Right cardiac atrium (tissue), 5 donors: ENCODE results near the gene ZFHX3. TPM values are rescaled to one million over a fixed set of nuclear protein-coding genes. Genes with fewer than 3 reads are reported as not detected.

ENCODE experiments used
- ATAC-seq, 2 donors: fragments of 200-7000 bp; cut with Tn5 transposase; one replicate each; pipeline versions ENCODE4 v1.8.0 to v1.9.1; 2020; ENCODE audit warnings: moderate library complexity in 2 of 2, mild to moderate bottlenecking in 1 of 2
- DNase-seq, 3 donors: peaks; one replicate each; pipeline ENCODE4 v3.0.0-alpha.2; 2020
- H3K27ac ChIP-seq: one replicate; pipeline ENCODE4 v1.5.1; 2013; ENCODE audit warnings: mild to moderate bottlenecking, low read length, control low read depth, moderate library complexity
- H3K27me3 ChIP-seq: one replicate; pipeline ENCODE4 v1.6.1; 2013; ENCODE audit not compliant: control insufficient read depth, insufficient read depth
- H3K4me1 ChIP-seq: one replicate; pipeline ENCODE4 v1.6.1; 2013; ENCODE audit warnings: low read length; ENCODE audit not compliant: control insufficient read depth, insufficient read depth
- H3K4me3 ChIP-seq: one replicate; pipeline ENCODE4 v1.5.1; 2013; ENCODE audit warnings: low read length, control low read depth
- H3K9me3 ChIP-seq: one replicate; pipeline ENCODE4 v1.6.1; 2013; ENCODE audit warnings: low read length; ENCODE audit not compliant: control insufficient read depth
- WGBS: extraction: QIAGEN DNeasy Blood & Tissue Kit; methylation state at CpG from one replicate; pipeline ENCODE4 v1.1.7; 2013; 5-methylcytosine and 5-hydroxymethylcytosine counted together
- intact Hi-C, 4 donors: fragments of 100-400 bp; cut with DNase I; formaldehyde crosslinking; loops; one replicate each; pipeline versions ENCODE4 v1.11.0 to v1.14.0; 2022 to 2023
- polyA plus RNA-seq: library from polyadenylated mRNA; stranded (reverse); fragments of 200-250 nt; gene quantifications from one replicate; pipeline ENCODE4 v1.2.3, GENCODE V29; 2013
- total RNA-seq, 4 donors: library from RNA; stranded (reverse); fragmentation: NEBNext Ultra II Directional; extraction: Animal tissue kit (Norgen Biotek cat#: 25700); gene quantifications; one replicate each; pipeline ENCODE4 v1.2.1, GENCODE V29; 2021
- donor health status: healthy with polysubstance abuse.
- donor health status: DM: no; HTN: yes; CAD: no.
- donor health status: DM: no; HTN: no; CAD: no.
- donor health status: DM: no; HTN: yes; CAD: no; lungs with severe emphysema.
- donor health status: DM: yes; HTN: yes; CAD: no.

ZFHX3 gene
- total and polyA plus RNA-seq, 5 donors = 4.3 to 18.2 (median 9.7) TPM

DNA sequence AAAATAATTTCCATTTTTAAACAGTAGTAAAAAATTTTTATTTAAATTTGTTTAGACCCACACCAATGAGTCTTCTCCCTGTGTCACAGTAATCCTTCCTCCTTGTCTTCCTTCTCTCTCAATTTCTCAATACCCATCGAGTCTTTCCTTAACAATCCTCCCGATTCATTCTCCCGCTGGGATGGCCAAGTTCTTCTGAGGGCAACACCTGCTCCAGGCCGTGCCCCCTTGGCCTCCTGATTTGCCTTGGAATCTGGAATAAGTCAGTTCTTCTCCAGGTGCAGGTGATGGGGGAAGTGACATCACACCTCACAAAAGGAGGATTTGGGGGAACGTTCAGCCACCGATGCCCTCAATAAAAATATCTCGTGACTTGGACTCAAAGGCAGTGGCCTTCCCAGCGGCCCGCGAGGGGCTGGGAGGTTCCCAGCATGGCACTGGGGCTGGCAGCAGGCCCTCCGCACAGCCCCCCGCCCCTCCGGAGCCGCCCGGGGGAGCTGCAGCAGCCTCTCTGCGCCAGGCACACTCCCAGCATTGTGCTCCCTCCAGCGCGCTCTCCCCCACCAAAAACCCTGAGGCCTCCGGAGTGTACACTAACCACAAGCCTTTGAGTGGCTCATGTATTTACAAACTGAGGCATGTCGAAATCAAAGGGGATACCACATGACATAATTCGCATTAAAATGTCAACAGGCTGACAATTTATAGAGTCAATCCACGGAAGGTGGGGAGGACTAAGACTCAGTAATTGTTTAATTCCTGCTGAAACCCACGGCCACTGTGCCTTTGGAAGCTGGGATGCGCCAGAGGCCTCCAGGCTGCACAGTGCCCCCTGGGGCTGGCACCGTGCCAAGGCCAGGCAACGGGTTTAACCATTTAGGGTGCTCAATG, 120.5 kb downstream of the ZFHX3 start:
- 78% methylated on average over 26 of the region's 26 CpGs for WGBS
- no peaks in the 10 kb centered on the region for H3K4me1 ChIP-seq
- ATAC-seq (no peak), DNase-seq (no peak)
- no peaks in the 10 kb centered on the region for H3K27me3 ChIP-seq
- intact Hi-C loops = no loop called here
- no peaks in the 10 kb centered on the region for H3K9me3 ChIP-seq
- no peak overlapping the region for H3K27ac ChIP-seq
- H3K4me3 ChIP-seq = no peak overlapping the region

GRCh38 chr16:72926177-72927070, 121.5 kb downstream of the ZFHX3 start:
- intact Hi-C loops = no loop called here
- no peak overlapping the region for H3K27ac ChIP-seq
- H3K27me3 ChIP-seq = no peaks in the 10 kb centered on the region
- ATAC-seq = no peak
- no peak overlapping the region for H3K4me3 ChIP-seq
- WGBS = 91% methylated on average over 12 of the region's 12 CpGs
- no peaks in the 10 kb centered on the region for H3K9me3 ChIP-seq
- DNase-seq = no peak
- peaks cover 2% of the 10 kb centered on the region for H3K4me1 ChIP-seq

- H3K4me1 ChIP-seq = peaks cover 2% of the 10 kb centered on the region
- no peak overlapping the region for H3K4me3 ChIP-seq
- ATAC-seq = no peak
- no peak overlapping the region for H3K27ac ChIP-seq
- H3K9me3 ChIP-seq = no peaks in the 10 kb centered on the region
- intact Hi-C loops = no loop called here
- DNase-seq = no peak
- 96% methylated on average over 5 of the region's 5 CpGs for WGBS
- H3K27me3 ChIP-seq = no peaks in the 10 kb centered on the region
Measured at GRCh38 chr16:72925631-72925979, 122.3 kb downstream of the ZFHX3 start.

DNA sequence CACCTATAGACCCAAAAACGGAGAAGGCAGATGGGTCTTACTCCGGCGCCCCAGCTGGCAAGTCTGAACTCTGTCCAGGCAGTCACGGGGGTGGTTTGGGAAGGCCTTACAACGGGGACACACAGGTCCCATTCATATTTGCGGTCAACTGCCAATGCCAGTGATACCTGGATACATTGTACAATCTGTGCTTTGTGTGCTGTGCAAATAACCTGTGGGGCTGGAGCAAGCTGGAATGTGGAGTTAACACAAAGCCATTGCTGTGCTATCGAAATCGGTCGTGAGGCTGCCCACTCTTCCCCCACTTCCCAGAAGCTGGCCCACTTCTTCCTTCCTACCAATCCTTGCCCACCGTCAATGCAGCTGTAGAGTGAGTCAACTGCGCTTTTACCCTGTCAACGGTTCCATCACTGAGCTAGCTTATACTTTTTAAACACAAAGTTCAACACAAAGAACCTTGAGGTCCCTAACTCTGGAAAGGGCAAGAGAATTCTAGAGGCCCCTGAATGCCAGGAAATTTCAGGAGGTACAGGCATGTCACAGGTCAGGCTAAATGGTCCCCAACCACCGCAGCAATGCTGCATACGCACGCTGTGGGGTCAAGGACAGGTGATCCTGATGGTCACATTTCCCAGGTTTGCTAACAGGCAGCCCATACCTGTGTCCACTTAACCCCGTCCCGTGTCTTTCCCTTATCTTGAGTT, 122.8 kb downstream of the ZFHX3 start:
- Histone ChIP-seq H3K4me3 (no peak overlapping the region), H3K27me3 (no peaks in the 10 kb centered on the region), H3K27ac (no peak overlapping the region), H3K4me1 (peaks cover 2% of the 10 kb centered on the region), H3K9me3 (no peaks in the 10 kb centered on the region)
- 95% methylated on average over 17 of the region's 17 CpGs for WGBS
- intact Hi-C loops = no loop called here
- DNase-seq (no peak), ATAC-seq (no peak)

GRCh38 chr16:72924537-72924926, 123.4 kb downstream of the ZFHX3 start:
- H3K4me3 ChIP-seq = no peak overlapping the region
- ATAC-seq (no peak), DNase-seq (no peak)
- no peaks in the 10 kb centered on the region for H3K27me3 ChIP-seq
- WGBS = 90% methylated on average over 9 of the region's 9 CpGs
- intact Hi-C loops = no loop called here
- no peaks in the 10 kb centered on the region for H3K9me3 ChIP-seq
- H3K27ac ChIP-seq = no peak overlapping the region
- H3K4me1 ChIP-seq = peaks cover 2% of the 10 kb centered on the region

DNA sequence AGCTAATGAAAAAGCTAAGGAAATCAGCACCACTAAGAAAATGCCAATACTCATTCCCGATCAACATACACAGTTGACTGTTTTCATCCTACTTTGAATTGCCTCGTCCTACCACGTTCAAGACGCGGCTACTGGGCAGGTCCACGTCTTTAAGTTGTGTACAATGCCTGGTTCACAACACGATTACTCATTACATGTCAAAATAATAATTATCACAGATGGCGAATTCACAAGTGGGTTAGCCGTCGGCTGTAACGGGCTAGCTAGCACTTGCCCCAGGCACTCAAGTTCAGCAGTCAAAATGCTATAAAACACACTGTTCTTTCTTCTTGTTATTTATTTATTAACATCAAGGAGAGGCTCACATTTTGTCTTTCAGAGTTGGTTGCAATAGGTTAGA, 124.2 kb downstream of the ZFHX3 start:
- no peak for DNase-seq
- no peak overlapping the region for H3K27ac ChIP-seq
- no peaks in the 10 kb centered on the region for H3K27me3 ChIP-seq
- intact Hi-C loops = no loop called here
- 94% methylated on average over 11 of the region's 11 CpGs for WGBS
- H3K4me3 ChIP-seq = no peak overlapping the region
- no peaks in the 10 kb centered on the region for H3K9me3 ChIP-seq
- ATAC-seq = no peak
- H3K4me1 ChIP-seq = peaks cover 2% of the 10 kb centered on the region

DNA sequence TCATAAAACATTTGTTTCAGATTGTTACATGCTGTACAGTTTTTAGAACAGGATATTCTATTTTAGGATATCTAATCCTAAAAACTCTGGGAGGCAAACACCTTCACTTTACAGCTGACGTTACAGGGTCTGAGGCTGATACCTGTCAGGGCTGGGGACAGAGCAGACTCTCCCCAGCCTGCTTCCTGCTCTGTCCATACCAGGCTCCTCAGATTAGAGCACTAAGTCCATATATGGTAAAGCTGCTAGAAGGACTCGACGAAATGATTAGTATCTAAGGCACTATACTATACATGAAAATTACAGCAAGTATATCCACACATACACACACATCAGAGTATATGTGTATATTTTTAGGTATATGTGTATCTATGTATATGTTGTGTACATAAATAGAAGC, 125.2 kb downstream of the ZFHX3 start:
- no peak for ATAC-seq
- no peaks in the 10 kb centered on the region for H3K27me3 ChIP-seq

DNA sequence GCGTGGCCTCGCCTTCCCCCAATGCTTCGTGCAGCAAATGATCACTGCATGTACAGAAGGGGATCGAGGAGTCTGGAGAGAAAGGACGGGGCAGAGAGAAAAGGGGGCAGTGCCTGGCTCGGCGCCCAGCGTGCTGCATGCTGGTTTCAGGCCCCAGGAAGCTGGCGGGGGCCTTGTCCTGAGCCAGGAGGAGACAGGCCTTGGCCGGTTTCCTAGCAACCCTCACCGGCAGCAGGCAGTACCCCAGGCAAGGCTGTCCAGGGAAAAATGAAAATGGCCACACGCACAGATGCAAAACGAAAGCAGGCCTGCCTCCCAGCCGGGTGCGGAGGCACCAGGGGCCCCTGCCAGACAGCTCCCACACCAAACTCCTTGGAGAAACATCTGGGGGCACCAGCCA, 126.3 kb downstream of the ZFHX3 start:
- intact Hi-C loops = no loop called here
- peaks cover 2% of the 10 kb centered on the region for H3K4me1 ChIP-seq
- no peak overlapping the region for H3K27ac ChIP-seq
- H3K9me3 ChIP-seq = no peaks in the 10 kb centered on the region
- no peak overlapping the region for H3K4me3 ChIP-seq
- ATAC-seq = peak; percentile 47 to 51
- H3K27me3 ChIP-seq = no peaks in the 10 kb centered on the region
- 52% methylated on average over 15 of the region's 15 CpGs for WGBS
- DNase-seq = peak; percentile 45 to 78 (median 75)

More for the DNA sequence above, 125.2 kb downstream of the ZFHX3 start:
- Histone ChIP-seq H3K27ac (no peak overlapping the region), H3K4me3 (no peak overlapping the region), H3K9me3 (no peaks in the 10 kb centered on the region), H3K4me1 (peaks cover 2% of the 10 kb centered on the region)
- intact Hi-C loops = no loop called here
- 59% methylated on average over 3 of the region's 3 CpGs for WGBS
- DNase-seq = no peak

DNA sequence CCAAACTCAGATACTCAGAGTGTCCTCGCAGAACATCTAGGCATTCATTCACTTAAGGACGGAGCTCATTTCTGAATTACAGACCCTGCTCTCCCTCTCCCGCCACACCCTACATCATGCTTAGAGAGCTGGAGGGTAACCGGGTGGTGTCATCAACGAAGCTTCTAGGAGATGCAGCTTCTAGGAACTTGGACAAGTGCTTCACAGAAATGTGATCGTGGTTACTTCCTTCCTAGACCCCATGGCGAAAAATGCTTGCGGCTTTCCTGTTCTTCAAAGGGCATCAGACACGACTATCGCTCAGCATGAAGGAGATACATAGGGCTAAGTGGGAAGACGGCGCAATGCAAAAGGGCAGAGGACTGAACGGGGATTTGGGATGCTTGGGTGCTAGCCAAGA, 126.8 kb downstream of the ZFHX3 start:
- intact Hi-C loops = no loop called here

GRCh38 chr16:72917051-72917450, 130.9 kb downstream of the ZFHX3 start:
- intact Hi-C loops = no loop called here
- Histone ChIP-seq H3K4me1 (peaks cover 2% of the 10 kb centered on the region), H3K27ac (no peak overlapping the region), H3K9me3 (no peaks in the 10 kb centered on the region), H3K27me3 (no peaks in the 10 kb centered on the region), H3K4me3 (no peak overlapping the region)
- ATAC-seq (no peak), DNase-seq (no peak)
- WGBS = 95% methylated on average over 7 of the region's 7 CpGs

More for the DNA sequence above, 126.8 kb downstream of the ZFHX3 start:
- ATAC-seq = no peak
- no peaks in the 10 kb centered on the region for H3K27me3 ChIP-seq
- no peak overlapping the region for H3K4me3 ChIP-seq
- H3K4me1 ChIP-seq = peaks cover 2% of the 10 kb centered on the region
- no peak for DNase-seq
- H3K27ac ChIP-seq = no peak overlapping the region
- 81% methylated on average over 13 of the region's 13 CpGs for WGBS
- H3K9me3 ChIP-seq = no peaks in the 10 kb centered on the region

DNA sequence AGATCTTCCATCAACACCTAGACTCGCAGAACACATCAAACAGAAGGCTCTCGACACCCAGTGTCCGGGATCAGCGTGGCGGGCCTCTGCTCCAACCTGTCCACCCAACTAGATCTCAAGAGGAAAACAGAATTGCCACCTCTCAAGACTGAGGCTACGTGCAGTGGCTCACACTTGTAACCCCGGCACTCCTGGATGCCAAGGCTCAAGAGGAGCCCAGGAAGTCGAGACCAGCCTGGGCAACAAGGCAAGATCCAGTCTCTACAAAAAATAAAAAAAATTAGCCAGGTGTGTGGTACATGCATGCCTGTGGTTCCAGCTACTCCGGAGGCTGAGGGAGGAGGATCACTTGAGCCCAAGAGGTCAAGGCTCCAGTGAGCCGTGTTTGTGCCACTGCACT, 132.6 kb downstream of the ZFHX3 start:
- no peak for ATAC-seq
- WGBS = 96% methylated on average over 10 of the region's 10 CpGs
- intact Hi-C loops = no loop called here
- no peaks in the 10 kb centered on the region for H3K4me1 ChIP-seq
- no peak for DNase-seq
- H3K4me3 ChIP-seq = no peak overlapping the region
- H3K27ac ChIP-seq = no peak overlapping the region
- no peaks in the 10 kb centered on the region for H3K27me3 ChIP-seq
- no peaks in the 10 kb centered on the region for H3K9me3 ChIP-seq
